Measurements from ENCODE around the gene PI16.

DNA sequence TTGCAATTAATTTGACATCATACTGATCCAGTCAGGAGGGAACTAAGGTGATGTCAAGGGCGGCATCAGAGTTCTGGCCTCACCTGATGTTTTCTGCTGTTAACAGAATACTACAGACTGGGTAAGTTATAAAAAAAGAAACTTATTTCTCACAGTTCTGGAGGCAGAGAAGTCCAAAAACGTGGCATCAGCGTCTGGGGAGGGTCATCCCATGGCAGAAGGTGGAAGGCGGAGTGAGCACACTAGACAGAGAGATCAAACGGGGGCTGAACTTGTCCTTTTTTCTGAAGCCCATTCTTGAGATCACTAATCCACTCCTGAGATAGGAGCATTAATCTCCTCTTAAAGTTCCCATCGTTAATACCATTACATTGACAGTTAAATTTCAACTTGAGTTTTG lies 34.7 kb downstream of the PI16 start:
- TF ChIP-seq, protein P1, sequence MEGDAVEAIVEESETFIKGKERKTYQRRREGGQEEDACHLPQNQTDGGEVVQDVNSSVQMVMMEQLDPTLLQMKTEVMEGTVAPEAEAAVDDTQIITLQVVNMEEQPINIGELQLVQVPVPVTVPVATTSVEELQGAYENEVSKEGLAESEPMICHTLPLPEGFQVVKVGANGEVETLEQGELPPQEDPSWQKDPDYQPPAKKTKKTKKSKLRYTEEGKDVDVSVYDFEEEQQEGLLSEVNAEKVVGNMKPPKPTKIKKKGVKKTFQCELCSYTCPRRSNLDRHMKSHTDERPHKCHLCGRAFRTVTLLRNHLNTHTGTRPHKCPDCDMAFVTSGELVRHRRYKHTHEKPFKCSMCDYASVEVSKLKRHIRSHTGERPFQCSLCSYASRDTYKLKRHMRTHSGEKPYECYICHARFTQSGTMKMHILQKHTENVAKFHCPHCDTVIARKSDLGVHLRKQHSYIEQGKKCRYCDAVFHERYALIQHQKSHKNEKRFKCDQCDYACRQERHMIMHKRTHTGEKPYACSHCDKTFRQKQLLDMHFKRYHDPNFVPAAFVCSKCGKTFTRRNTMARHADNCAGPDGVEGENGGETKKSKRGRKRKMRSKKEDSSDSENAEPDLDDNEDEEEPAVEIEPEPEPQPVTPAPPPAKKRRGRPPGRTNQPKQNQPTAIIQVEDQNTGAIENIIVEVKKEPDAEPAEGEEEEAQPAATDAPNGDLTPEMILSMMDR (IDR thresholded peaks at IDR 0.05; ENCODE audit: extremely low read depth in 1 of 2, insufficient read depth in 1 of 2, low read depth in 1 of 2, low read length in 2 of 2): no peak
- TF ChIP-seq POLR2A (IDR thresholded peaks at IDR 0.05; ENCODE audit: low read depth, low read length): no peak
- TF ChIP-seq POLR2AphosphoS5 (IDR thresholded peaks at IDR 0.05; ENCODE audit: insufficient read depth, low read depth, low read length): no peak
